CD4-positive, alpha-beta T cell (primary cell): ENCODE measurements around the gene GRIN1. TPM values are rescaled to one million over a fixed set of nuclear protein-coding genes. Genes with fewer than 3 reads are reported as not detected.

Experiments
- ATAC-seq: fragments of 200-7000 bp; cut with Tn5 transposase; one replicate; pipeline ENCODE4 v1.10.0; 2022; ENCODE audit warnings: mild to moderate bottlenecking; ENCODE audit not compliant: poor library complexity
- CTCF ChIA-PET: fragments of 350-600 bp; sonication (Branson Sonifier 250); formaldehyde crosslinking; loops from one replicate; lab custom pipeline; 2021; ENCODE audit warnings: antibody characterized with exemption, inconsistent platforms; lab: Charles Lee
- POLR2A ChIA-PET: fragments of 350-600 bp; sonication (Branson Sonifier 250); formaldehyde crosslinking; loops from one replicate; lab custom pipeline; 2021; ENCODE audit warnings: antibody characterized with exemption, inconsistent platforms; lab: Charles Lee
- DNase-seq, 14 experiments: peaks; one replicate each; pipeline ENCODE4 v3.0.0-alpha.2; 2013 to 2020; ENCODE audit warnings: mixed read lengths in 2 of 14
- H3K27ac ChIP-seq, 2 donors: one replicate each; pipeline versions ENCODE4 v1.5.1 to v1.7.0; 2013; ENCODE audit warnings: low read length in 2 of 2, low read depth in 1 of 2, mild to moderate bottlenecking in 1 of 2
- H3K27me3 ChIP-seq, 2 experiments: 1 replicate in 1 of 2; 2 replicates in 1 of 2; pipeline versions ENCODE4 v1.6.1 to v1.7.0; 2013; ENCODE audit warnings: low read length in 2 of 2, control low read depth in 1 of 2, mild to moderate bottlenecking in 1 of 2, moderate library complexity in 1 of 2; ENCODE audit not compliant: insufficient read depth in 2 of 2, control insufficient read depth in 1 of 2
- H3K36me3 ChIP-seq: one replicate; pipeline ENCODE4 v1.6.1; 2013; ENCODE audit warnings: low read length, control low read depth; ENCODE audit not compliant: insufficient read depth
- H3K4me1 ChIP-seq: one replicate; pipeline ENCODE4 v1.6.1; 2013; ENCODE audit warnings: low read length, control low read depth; ENCODE audit not compliant: insufficient read depth
- H3K4me3 ChIP-seq: one replicate; pipeline ENCODE4 v1.5.1; 2013; ENCODE audit warnings: mild to moderate bottlenecking, low read length, moderate library complexity
- H3K9me3 ChIP-seq, 2 experiments: 1 replicate in 1 of 2; 2 replicates in 1 of 2; pipeline versions ENCODE4 v1.6.1 to v1.7.0; 2013; ENCODE audit warnings: low read length in 2 of 2, mild to moderate bottlenecking in 2 of 2, control low read depth in 1 of 2, moderate library complexity in 1 of 2; ENCODE audit not compliant: control insufficient read depth in 1 of 2, insufficient read depth in 1 of 2
- H3K27ac Mint-ChIP-seq: one replicate; pipeline ENCODE4 v1.8.0; 2020; ENCODE audit warnings: mixed read lengths
- H3K27me3 Mint-ChIP-seq: one replicate; pipeline ENCODE4 v1.8.0; 2021; ENCODE audit warnings: mixed read lengths
- H3K36me3 Mint-ChIP-seq: one replicate; pipeline ENCODE4 v1.8.0; 2021; ENCODE audit warnings: low read depth, mixed read lengths
- H3K4me1 Mint-ChIP-seq: one replicate; pipeline ENCODE4 v1.8.0; 2021; ENCODE audit warnings: low read depth, mixed read lengths
- H3K4me3 Mint-ChIP-seq: one replicate; pipeline ENCODE4 v1.8.0; 2020; ENCODE audit warnings: mild to moderate bottlenecking, mixed read lengths
- H3K9me3 Mint-ChIP-seq: one replicate; pipeline ENCODE4 v1.8.0; 2020; ENCODE audit warnings: mixed read lengths
- intact Hi-C, 2 experiments: fragments of 100-400 bp; cut with DNase I in 1 of 2; cut with micrococcal nuclease in 1 of 2; formaldehyde crosslinking; loops; one replicate each; pipeline versions ENCODE4 v1.15.1 to v1.9.0; 2023 to 2025; cut with DNase I, micrococcal nuclease
- total RNA-seq, 174 experiments: library from RNA in 2 of 174; stranded (reverse) in 2 of 174; gene quantifications; one replicate each; pipeline ENCODE4 v1.2.3 and lab custom pipeline; 2021 to 2026
- TF ChIP-seq, protein P1 (sequence below): fragments of 200-600 bp; IDR thresholded peaks from one replicate; pipeline ENCODE4 v1.8.0; 2022; ENCODE audit warnings: antibody characterized with exemption, mild to moderate bottlenecking

The GRIN1 gene
- total RNA-seq, 2 experiments from 2014 or later = not detected

DNA sequence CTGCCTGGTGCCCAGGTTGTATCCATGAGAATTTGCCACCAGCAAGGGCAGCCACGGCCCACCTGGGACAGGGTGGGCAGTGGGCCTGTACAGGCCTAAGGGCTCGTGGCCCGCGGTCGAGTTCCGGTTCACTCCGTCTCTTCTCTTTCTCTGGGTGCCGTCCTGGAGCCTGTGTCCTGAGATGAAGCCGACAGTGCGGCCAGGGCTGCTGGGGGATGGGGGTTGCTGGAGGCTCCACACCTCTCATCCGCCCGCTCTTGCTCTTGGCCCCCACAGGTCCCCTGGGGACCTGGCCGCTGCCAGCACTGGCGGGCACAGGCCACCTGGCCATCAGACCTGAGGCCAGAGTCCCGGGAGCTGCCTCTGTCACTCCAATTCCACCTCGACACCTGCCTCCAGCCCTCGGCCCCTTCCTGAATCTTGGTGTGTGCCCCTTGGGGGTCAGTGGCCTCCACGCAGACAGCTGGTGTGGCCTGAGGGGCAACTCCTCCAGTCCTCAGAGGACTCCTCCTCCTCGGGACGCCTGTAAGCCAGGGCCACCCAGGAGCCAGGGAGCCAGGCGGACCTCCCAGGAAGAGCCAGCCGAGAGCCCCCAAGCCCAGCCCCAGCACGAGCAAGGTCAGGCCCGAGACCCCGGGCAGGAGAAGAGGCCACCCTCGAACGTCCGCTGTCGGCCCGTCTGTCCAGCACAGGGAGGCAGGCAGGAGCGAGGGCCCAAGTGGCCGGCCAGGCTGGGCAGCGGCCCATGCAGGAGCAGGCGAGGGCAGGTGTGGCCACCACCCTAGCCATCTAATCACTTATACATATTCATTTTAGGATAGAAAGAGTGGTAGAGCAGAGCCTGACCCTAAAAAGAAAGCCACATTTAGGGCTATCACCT is 25.7 kb downstream of the GRIN1 start:
- no peak overlapping the region for H3K27ac ChIP-seq
- peaks cover 0 to 31% of the 10 kb centered on the region in 2 experiments for H3K9me3 ChIP-seq
- Mint-ChIP-seq H3K9me3 (no peaks in the 10 kb centered on the region), H3K4me3 (no peak overlapping the region), H3K4me1 (no peaks in the 10 kb centered on the region), H3K27ac (no peak overlapping the region), H3K36me3 (no peaks in the 10 kb centered on the region), H3K27me3 (peaks cover 52% of the 10 kb centered on the region)
- ATAC-seq = no peak
- TF ChIP-seq, protein P1, sequence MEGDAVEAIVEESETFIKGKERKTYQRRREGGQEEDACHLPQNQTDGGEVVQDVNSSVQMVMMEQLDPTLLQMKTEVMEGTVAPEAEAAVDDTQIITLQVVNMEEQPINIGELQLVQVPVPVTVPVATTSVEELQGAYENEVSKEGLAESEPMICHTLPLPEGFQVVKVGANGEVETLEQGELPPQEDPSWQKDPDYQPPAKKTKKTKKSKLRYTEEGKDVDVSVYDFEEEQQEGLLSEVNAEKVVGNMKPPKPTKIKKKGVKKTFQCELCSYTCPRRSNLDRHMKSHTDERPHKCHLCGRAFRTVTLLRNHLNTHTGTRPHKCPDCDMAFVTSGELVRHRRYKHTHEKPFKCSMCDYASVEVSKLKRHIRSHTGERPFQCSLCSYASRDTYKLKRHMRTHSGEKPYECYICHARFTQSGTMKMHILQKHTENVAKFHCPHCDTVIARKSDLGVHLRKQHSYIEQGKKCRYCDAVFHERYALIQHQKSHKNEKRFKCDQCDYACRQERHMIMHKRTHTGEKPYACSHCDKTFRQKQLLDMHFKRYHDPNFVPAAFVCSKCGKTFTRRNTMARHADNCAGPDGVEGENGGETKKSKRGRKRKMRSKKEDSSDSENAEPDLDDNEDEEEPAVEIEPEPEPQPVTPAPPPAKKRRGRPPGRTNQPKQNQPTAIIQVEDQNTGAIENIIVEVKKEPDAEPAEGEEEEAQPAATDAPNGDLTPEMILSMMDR = no peak
- H3K4me3 ChIP-seq = no peak overlapping the region
- intact Hi-C loops = no loop called here
- ChIA-PET POLR2A (no interaction called here), CTCF (no interaction called here)
- DNase-seq = no peak
- no peaks in the 10 kb centered on the region for H3K36me3 ChIP-seq
- peaks cover 13% of the 10 kb centered on the region for H3K4me1 ChIP-seq
- peaks cover 45 to 73% of the 10 kb centered on the region in 2 experiments for H3K27me3 ChIP-seq

GRCh38 chr9:137165250-137165836 is 26.4 kb downstream of the GRIN1 start:
- Histone ChIP-seq H3K9me3 (peaks cover 0 to 31% of the 10 kb centered on the region in 2 experiments), H3K36me3 (no peaks in the 10 kb centered on the region), H3K27me3 (peaks cover 46 to 73% of the 10 kb centered on the region in 2 experiments), H3K27ac (no peak overlapping the region), H3K4me1 (peaks cover 13% of the 10 kb centered on the region), H3K4me3 (no peak overlapping the region)
- no peak overlapping the region for H3K4me3 Mint-ChIP-seq
- peaks cover 50% of the 10 kb centered on the region for H3K27me3 Mint-ChIP-seq
- H3K4me1 Mint-ChIP-seq = no peaks in the 10 kb centered on the region
- TF ChIP-seq, protein P1 = no peak
- intact Hi-C loops = no loop called here
- DNase-seq (no peak), ATAC-seq (no peak)
- ChIA-PET POLR2A (no interaction called here), CTCF (no interaction called here)
- H3K36me3 Mint-ChIP-seq = no peaks in the 10 kb centered on the region
- H3K9me3 Mint-ChIP-seq = no peaks in the 10 kb centered on the region
- no peak overlapping the region for H3K27ac Mint-ChIP-seq

DNA sequence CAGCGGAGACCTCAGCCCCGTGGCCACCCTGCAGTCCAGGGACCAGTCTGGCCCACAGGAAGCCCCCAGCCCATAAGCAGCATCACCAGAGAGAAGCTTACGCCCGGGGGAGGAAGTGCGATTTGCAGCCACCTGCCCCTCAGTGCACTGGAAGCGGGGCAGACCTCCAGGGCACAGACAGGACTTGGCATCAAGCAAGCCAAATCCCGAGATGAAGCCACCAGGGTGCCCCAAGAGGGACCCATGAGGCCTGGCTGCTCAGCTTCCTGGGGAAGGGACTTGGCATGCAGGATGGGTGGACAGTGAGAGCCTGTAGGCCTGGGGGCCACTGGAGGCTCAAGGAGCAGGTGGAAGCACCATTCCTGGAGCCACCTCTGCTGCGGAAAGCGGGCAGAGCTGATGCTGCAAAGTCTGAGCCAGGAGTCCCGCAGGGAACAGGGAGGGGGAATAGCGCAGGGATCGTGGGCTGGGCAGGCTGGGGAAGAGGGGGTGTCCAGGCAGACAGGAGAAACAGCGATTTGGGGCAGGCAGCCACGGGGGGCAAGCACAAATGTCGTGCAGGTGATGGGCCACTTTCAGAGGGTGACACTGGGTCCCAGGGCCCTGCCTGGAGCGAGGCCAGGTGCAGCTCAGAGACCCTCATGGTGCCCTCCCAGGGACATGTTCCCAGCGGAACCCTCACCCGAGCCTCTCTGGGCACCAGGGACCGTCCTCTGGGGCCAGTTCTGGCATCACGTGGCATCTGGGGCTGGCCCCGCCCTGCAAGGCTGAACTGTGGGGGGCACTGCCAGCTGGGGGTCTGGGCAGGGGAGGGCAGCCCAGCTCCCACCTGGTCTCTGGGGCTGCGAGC is 27.7 kb downstream of the GRIN1 start:
- ATAC-seq (no peak), DNase-seq (no peak)
- Histone ChIP-seq H3K27me3 (peaks cover 59 to 82% of the 10 kb centered on the region in 2 experiments), H3K27ac (no peak overlapping the region), H3K4me1 (peaks cover 13% of the 10 kb centered on the region), H3K4me3 (no peak overlapping the region), H3K36me3 (no peaks in the 10 kb centered on the region), H3K9me3 (peaks cover 0 to 36% of the 10 kb centered on the region in 2 experiments)
- ChIA-PET CTCF (no interaction called here), POLR2A (no interaction called here)
- Mint-ChIP-seq H3K4me1 (no peaks in the 10 kb centered on the region), H3K27me3 (peaks cover 53% of the 10 kb centered on the region), H3K27ac (no peak overlapping the region), H3K4me3 (peak overlapping the region; percentile 15), H3K36me3 (no peaks in the 10 kb centered on the region), H3K9me3 (no peaks in the 10 kb centered on the region)
- TF ChIP-seq, protein P1 = no peak
- intact Hi-C loops = no loop called here
